Activated CD8-positive, alpha-beta T cell treated with anti-CD3 and anti-CD28 coated beads, Interleukin-2, amount 10 ng/mL, durations not matched to agents 7 days and 5 days (primary cell): Measurements from ENCODE around the gene ADARB1. TPM values are rescaled to one million over a fixed set of nuclear protein-coding genes. Genes with fewer than 3 reads are reported as not detected.

Experiments
- ATAC-seq: fragments of 150-1000 bp; cut with Tn5 transposase; one replicate; pipeline ENCODE4 v1.10.0; 2021; ENCODE audit warnings: moderate library complexity
- CTCF ChIA-PET: fragments of 350-600 bp; sonication (Branson Sonifier 250); formaldehyde crosslinking; loops from one replicate; lab custom pipeline; 2021; ENCODE audit warnings: antibody characterized with exemption; lab: Charles Lee
- POLR2A ChIA-PET: fragments of 350-600 bp; sonication (Branson Sonifier 250); formaldehyde crosslinking; loops from one replicate; lab custom pipeline; 2021; ENCODE audit warnings: antibody characterized with exemption; lab: Charles Lee
- DNase-seq: peaks from one replicate; pipeline ENCODE4 v3.0.0-alpha.2; 2020
- H3K27ac Mint-ChIP-seq: one replicate; pipeline ENCODE4 v1.8.0; 2021; ENCODE audit warnings: mild to moderate bottlenecking, mixed read lengths
- H3K27me3 Mint-ChIP-seq: one replicate; pipeline ENCODE4 v1.8.0; 2021; ENCODE audit warnings: low read depth, mixed read lengths
- H3K36me3 Mint-ChIP-seq: one replicate; pipeline ENCODE4 v1.8.0; 2021; ENCODE audit warnings: low read depth, mixed read lengths
- H3K4me1 Mint-ChIP-seq: one replicate; pipeline ENCODE4 v1.8.0; 2021; ENCODE audit warnings: low read depth, mixed read lengths
- H3K4me3 Mint-ChIP-seq: one replicate; pipeline ENCODE4 v1.8.0; 2021; ENCODE audit warnings: mild to moderate bottlenecking, mixed read lengths
- H3K9me3 Mint-ChIP-seq: one replicate; pipeline ENCODE4 v1.8.0; 2022; ENCODE audit warnings: mixed read lengths; ENCODE audit not compliant: insufficient read depth
- total RNA-seq, 2 experiments: library from RNA; stranded (reverse); gene quantifications; one replicate each; pipeline ENCODE4 v1.2.3, GENCODE V29; 2021

The ADARB1 gene
- total RNA-seq, 2 experiments from 2014 or later = 52.9 to 66.2 TPM

GRCh38 chr21:45041984-45042663, 32.3 kb upstream of the ADARB1 start:
- H3K4me3 Mint-ChIP-seq = no peak overlapping the region
- ATAC-seq (no peak), DNase-seq (no peak)
- peaks cover 14% of the 10 kb centered on the region for H3K27me3 Mint-ChIP-seq
- POLR2A ChIA-PET = no interaction called here
- peaks cover 1% of the 10 kb centered on the region for H3K36me3 Mint-ChIP-seq
- H3K9me3 Mint-ChIP-seq = peaks cover 5% of the 10 kb centered on the region
- CTCF ChIA-PET = no interaction called here
- H3K27ac Mint-ChIP-seq = no peak overlapping the region
- H3K4me1 Mint-ChIP-seq = no peaks in the 10 kb centered on the region

GRCh38 chr21:45042664-45043161, 31.7 kb upstream of the ADARB1 start:
- Mint-ChIP-seq H3K4me3 (no peak overlapping the region), H3K27ac (no peak overlapping the region), H3K9me3 (peaks cover 10% of the 10 kb centered on the region), H3K27me3 (peaks cover 14% of the 10 kb centered on the region), H3K4me1 (no peaks in the 10 kb centered on the region), H3K36me3 (no peaks in the 10 kb centered on the region)
- ATAC-seq (no peak), DNase-seq (no peak)
- ChIA-PET POLR2A (interaction anchor here (0.6 kb wide), 1 partner anchor 11 kb away, joined by 5 read pairs; no protein-coding TSS in a partner anchor), CTCF (interaction anchor here (1.5 kb wide), 1 partner anchor 95 kb away, joined by 5 read pairs; no protein-coding TSS in a partner anchor)

- no peaks in the 10 kb centered on the region for H3K4me1 Mint-ChIP-seq
- H3K4me3 Mint-ChIP-seq = no peak overlapping the region
- H3K36me3 Mint-ChIP-seq = no peaks in the 10 kb centered on the region
- no peak overlapping the region for H3K27ac Mint-ChIP-seq
- H3K9me3 Mint-ChIP-seq = peaks cover 10% of the 10 kb centered on the region
- H3K27me3 Mint-ChIP-seq = peaks cover 14% of the 10 kb centered on the region
- ChIA-PET CTCF (interaction anchor here (1.5 kb wide), 1 partner anchor 94 kb away, joined by 5 read pairs; no protein-coding TSS in a partner anchor), POLR2A (interaction anchor here (0.6 kb wide), 1 partner anchor 11 kb away, joined by 5 read pairs; no protein-coding TSS in a partner anchor)
- no peak for ATAC-seq
- no peak for DNase-seq
Observed at GRCh38 chr21:45043541-45044020, 30.8 kb upstream of the ADARB1 start.

- ChIA-PET CTCF (no interaction called here), POLR2A (no interaction called here)
- Mint-ChIP-seq H3K27ac (no peak overlapping the region), H3K4me1 (no peaks in the 10 kb centered on the region), H3K9me3 (peaks cover 10% of the 10 kb centered on the region), H3K36me3 (no peaks in the 10 kb centered on the region), H3K4me3 (no peak overlapping the region), H3K27me3 (peaks cover 26% of the 10 kb centered on the region)
- no peak for ATAC-seq
- no peak for DNase-seq
Observed at GRCh38 chr21:45045481-45045880, 28.9 kb upstream of the ADARB1 start.

- Mint-ChIP-seq H3K27me3 (peaks cover 20% of the 10 kb centered on the region), H3K4me1 (no peaks in the 10 kb centered on the region), H3K27ac (no peak overlapping the region), H3K9me3 (peaks cover 10% of the 10 kb centered on the region), H3K36me3 (no peaks in the 10 kb centered on the region), H3K4me3 (no peak overlapping the region)
- ChIA-PET CTCF (interaction anchor here (1.5 kb wide), 1 partner anchor 91 kb away, joined by 5 read pairs; no protein-coding TSS in a partner anchor), POLR2A (no interaction called here)
- DNase-seq = no peak
- ATAC-seq = no peak
Observed at GRCh38 chr21:45047257-45047656, 27.1 kb upstream of the ADARB1 start.

- ChIA-PET POLR2A (no interaction called here), CTCF (interaction anchor here (0.7 to 1.5 kb wide), 3 partner anchors 89 to 158 kb away, joined by 3 to 5 read pairs (median 3); no protein-coding TSS in a partner anchor)
- DNase-seq = no peak
- Mint-ChIP-seq H3K27ac (no peak overlapping the region), H3K36me3 (no peaks in the 10 kb centered on the region), H3K4me1 (no peaks in the 10 kb centered on the region), H3K27me3 (peaks cover 25% of the 10 kb centered on the region), H3K9me3 (peaks cover 10% of the 10 kb centered on the region), H3K4me3 (no peak overlapping the region)
- no peak for ATAC-seq
Observed at GRCh38 chr21:45048026-45048698, 26.2 kb upstream of the ADARB1 start.

GRCh38 chr21:45048968-45049367, 25.4 kb upstream of the ADARB1 start:
- Mint-ChIP-seq H3K36me3 (no peaks in the 10 kb centered on the region), H3K4me1 (no peaks in the 10 kb centered on the region), H3K27me3 (peaks cover 26% of the 10 kb centered on the region), H3K9me3 (peaks cover 10% of the 10 kb centered on the region), H3K27ac (no peak overlapping the region), H3K4me3 (no peak overlapping the region)
- POLR2A ChIA-PET = no interaction called here
- ATAC-seq (no peak), DNase-seq (no peak)
- CTCF ChIA-PET = no interaction called here

GRCh38 chr21:45049714-45050344, 24.6 kb upstream of the ADARB1 start:
- peaks cover 21% of the 10 kb centered on the region for H3K27me3 Mint-ChIP-seq
- H3K27ac Mint-ChIP-seq = no peak overlapping the region
- no peaks in the 10 kb centered on the region for H3K4me1 Mint-ChIP-seq
- ChIA-PET CTCF (no interaction called here), POLR2A (no interaction called here)
- H3K9me3 Mint-ChIP-seq = peaks cover 10% of the 10 kb centered on the region
- no peak for ATAC-seq
- no peak overlapping the region for H3K4me3 Mint-ChIP-seq
- no peaks in the 10 kb centered on the region for H3K36me3 Mint-ChIP-seq
- no peak for DNase-seq

GRCh38 chr21:45050345-45050796, 24.0 kb upstream of the ADARB1 start:
- Mint-ChIP-seq H3K36me3 (no peaks in the 10 kb centered on the region), H3K4me3 (no peak overlapping the region), H3K27ac (no peak overlapping the region), H3K9me3 (peaks cover 10% of the 10 kb centered on the region), H3K27me3 (peaks cover 21% of the 10 kb centered on the region), H3K4me1 (no peaks in the 10 kb centered on the region)
- ChIA-PET CTCF (no interaction called here), POLR2A (no interaction called here)
- DNase-seq (no peak), ATAC-seq (no peak)

- DNase-seq (no peak), ATAC-seq (no peak)
- no peak overlapping the region for H3K4me3 Mint-ChIP-seq
- peaks cover 21% of the 10 kb centered on the region for H3K27me3 Mint-ChIP-seq
- no peaks in the 10 kb centered on the region for H3K36me3 Mint-ChIP-seq
- ChIA-PET POLR2A (no interaction called here), CTCF (no interaction called here)
- no peak overlapping the region for H3K27ac Mint-ChIP-seq
- no peaks in the 10 kb centered on the region for H3K4me1 Mint-ChIP-seq
- H3K9me3 Mint-ChIP-seq = peaks cover 10% of the 10 kb centered on the region
Observed at GRCh38 chr21:45050797-45051489, 23.4 kb upstream of the ADARB1 start.
